Measurements from ENCODE around the gene SALL4.

GRCh38 chr20:51758978-51759544 lies 43.3 kb downstream of the SALL4 start:
- TF ChIP-seq YY1 (IDR thresholded peaks at IDR 0.05; ENCODE audit: insufficient read depth, insufficient read length) (no peak), SUZ12 (IDR thresholded peaks at IDR 0.05; ENCODE audit: extremely low read depth, insufficient read depth, insufficient read length) (no peak)

Data from NT2/D1 (cell line).